HG03460 (cell line): ENCODE data around the gene SIPA1L2.

Experiments
- ATAC-seq: cut with Tn5 transposase; IDR thresholded peaks from one replicate; pipeline ENCODE4 v1.9.1; 2021; ENCODE audit not compliant: unreplicated experiment

The SIPA1L2 gene

GRCh38 chr1:232644209-232644608 is 14.3 kb upstream of the SIPA1L2 start:
- no peak for ATAC-seq

- ATAC-seq = no peak
Observed at GRCh38 chr1:232643251-232643650, 13.3 kb upstream of the SIPA1L2 start.

GRCh38 chr1:232641507-232641906 is 11.6 kb upstream of the SIPA1L2 start:
- no peak for ATAC-seq

GRCh38 chr1:232636799-232637198 is 6.9 kb upstream of the SIPA1L2 start:
- no peak for ATAC-seq

GRCh38 chr1:232635778-232636356 is 5.9 kb upstream of the SIPA1L2 start:
- ATAC-seq = peak; percentile 83

GRCh38 chr1:232635279-232635678 is 5.3 kb upstream of the SIPA1L2 start:
- ATAC-seq = no peak

- ATAC-seq = no peak
Observed at GRCh38 chr1:232634096-232634495, 4.2 kb upstream of the SIPA1L2 start.

GRCh38 chr1:232630894-232631195 is 912 bp upstream of the SIPA1L2 start:
- ATAC-seq = no peak

- ATAC-seq = peak; percentile 44
Observed at GRCh38 chr1:232629250-232630046, 485 bp downstream of the SIPA1L2 start.

GRCh38 chr1:232628335-232629249 is 1.3 kb downstream of the SIPA1L2 start:
- ATAC-seq = no peak

- no peak for ATAC-seq
Observed at GRCh38 chr1:232627645-232628334, 2.1 kb downstream of the SIPA1L2 start.

GRCh38 chr1:232627171-232627570 is 2.8 kb downstream of the SIPA1L2 start:
- no peak for ATAC-seq

GRCh38 chr1:232626452-232626851 is 3.5 kb downstream of the SIPA1L2 start:
- no peak for ATAC-seq

- ATAC-seq = no peak
Observed at GRCh38 chr1:232625319-232625868, 4.5 kb downstream of the SIPA1L2 start.

GRCh38 chr1:232624546-232625281 is 5.2 kb downstream of the SIPA1L2 start:
- no peak for ATAC-seq

GRCh38 chr1:232622981-232623380 is 7.0 kb downstream of the SIPA1L2 start:
- ATAC-seq = no peak

- no peak for ATAC-seq
Observed at GRCh38 chr1:232622378-232622777, 7.6 kb downstream of the SIPA1L2 start.

GRCh38 chr1:232621050-232621449 is 8.9 kb downstream of the SIPA1L2 start:
- ATAC-seq = no peak

- no peak for ATAC-seq
Observed at GRCh38 chr1:232620356-232620969, 9.5 kb downstream of the SIPA1L2 start.

- ATAC-seq = no peak
Observed at GRCh38 chr1:232617237-232617636, 12.7 kb downstream of the SIPA1L2 start.
